K562 (cell line): ENCODE measurements around the gene RXFP1. TPM values are rescaled to one million over a fixed set of nuclear protein-coding genes. Genes with fewer than 3 reads are reported as not detected.

ENCODE experiments used
- ATAC-seq: fragments of 200-7000 bp; cut with Tn5 transposase; 3 replicates; pipeline ENCODE4 v1.9.1; 2020; ENCODE audit warnings: moderate library complexity
- BruUV-seq: library from RNA; stranded (reverse); fragments of 400-500 nt; replicated peaks from 2 replicates; lab custom pipeline; 2021; lab: Mats Ljungman, UMichigan
- CTCF ChIA-PET: fragments of 300-600 bp; formaldehyde crosslinking; extraction: SDS; loops from one replicate; lab custom pipeline; 2021; ENCODE audit warnings: low intra/inter-chr PET ratio; lab: Yijun Ruan, JAX
- POLR2A ChIA-PET: fragments of 300-600, 350-650 bp; sonication (Branson Sonifier 250); formaldehyde crosslinking; extraction: SDS; loops from one replicate; lab custom pipeline; 2021; ENCODE audit warnings: antibody characterized with exemption, inconsistent platforms; lab: Yijun Ruan, JAX
- DNase-seq, 4 experiments: peaks; one replicate each; pipeline versions ENCODE4 v3.0.0 to v3.0.0-alpha.2; 2011 to 2018; ENCODE audit warnings: low spot score in 3 of 4, mixed read lengths in 3 of 4; ENCODE audit errors: extremely low read depth in 1 of 4
- FAIRE-seq: peaks from 2 replicates; lab custom pipeline; 2011; peaks lifted over from hg19 to GRCh38; lab: Jason Lieb, UNC
- H2AFZ ChIP-seq: 2 replicates; pipeline ENCODE4 v1.6.0; 2011; ENCODE audit warnings: low read depth, low read length, control low read depth, inconsistent platforms
- H3K27ac ChIP-seq: fragments of 200-600 bp; 3 replicates; pipeline ENCODE4 v1.8.0; 2011; ENCODE audit warnings: low read depth, mild to moderate bottlenecking, control low read depth, inconsistent platforms, low read length, moderate library complexity, mixed read lengths; ENCODE audit errors: extremely low read depth
- H3K27me3 ChIP-seq, 2 experiments: fragments of 300-600 bp in 1 of 2; 2 replicates in 1 of 2; 3 replicates in 1 of 2; pipeline versions ENCODE4 v1.6.0 to v1.8.0; 2011; ENCODE audit warnings: inconsistent platforms in 2 of 2, low read length in 2 of 2, mild to moderate bottlenecking in 1 of 2, mixed read lengths in 1 of 2, moderate library complexity in 1 of 2; ENCODE audit not compliant: control insufficient read depth in 2 of 2, insufficient read depth in 2 of 2
- H3K36me3 ChIP-seq: fragments of 300-600 bp; 3 replicates; pipeline ENCODE4 v1.8.0; 2011; ENCODE audit warnings: mild to moderate bottlenecking, low read length, inconsistent platforms; ENCODE audit not compliant: control insufficient read depth, insufficient read depth
- H3K4me1 ChIP-seq, 2 experiments: fragments of 200-600 bp in 1 of 2; replicated peaks in 1 of 2; 2 replicates in 1 of 2; 3 replicates in 1 of 2; pipeline versions ENCODE4 v1.5.1 to v1.8.0; 2011; ENCODE audit warnings: inconsistent platforms in 2 of 2, low read length in 2 of 2, mild to moderate bottlenecking in 1 of 2, mixed read lengths in 1 of 2, moderate library complexity in 1 of 2; ENCODE audit not compliant: control insufficient read depth in 2 of 2, insufficient read depth in 2 of 2
- H3K4me2 ChIP-seq: 2 replicates; pipeline ENCODE4 v1.6.1; 2011; ENCODE audit warnings: low read length, control low read depth, inconsistent platforms, mixed read lengths; ENCODE audit not compliant: insufficient read depth
- H3K4me3 ChIP-seq: fragments of 200-600 bp; sonication (generic), shearing (Covaris generic); 2 replicates; pipeline ENCODE4 v1.5.1; 2016; ENCODE audit warnings: control low read depth, inconsistent platforms
- H3K79me2 ChIP-seq: fragments of 200-600 bp; 3 replicates; pipeline ENCODE4 v1.8.0; 2011; ENCODE audit warnings: low read length, inconsistent platforms; ENCODE audit not compliant: control insufficient read depth, insufficient read depth
- H3K9ac ChIP-seq, 2 experiments: 2 replicates each; pipeline versions ENCODE4 v1.6.0 to v1.6.1; 2011; ENCODE audit warnings: low read depth in 2 of 2, low read length in 2 of 2, control low read depth in 1 of 2, inconsistent platforms in 1 of 2, mild to moderate bottlenecking in 1 of 2, mixed read lengths in 1 of 2; ENCODE audit not compliant: insufficient read depth in 1 of 2
- H3K9me1 ChIP-seq: one replicate; pipeline ENCODE4 v1.6.0; 2011; ENCODE audit warnings: inconsistent platforms, mild to moderate bottlenecking, low read length, moderate library complexity; ENCODE audit not compliant: control insufficient read depth, insufficient read depth
- H3K9me3 ChIP-seq: replicated peaks from 2 replicates; pipeline ENCODE4 v1.5.1; 2011; ENCODE audit warnings: low read depth, low read length, inconsistent platforms; ENCODE audit not compliant: control insufficient read depth, insufficient read depth
- H4K20me1 ChIP-seq: replicated peaks from 2 replicates; pipeline ENCODE4 v1.6.1; 2011; ENCODE audit warnings: low read length, inconsistent platforms, mixed read lengths; ENCODE audit not compliant: control insufficient read depth, insufficient read depth
- ARID1B ChIP-seq: fragments of 450-650 bp; IDR thresholded peaks from 2 replicates; pipeline ENCODE4 v1.6.1; 2016; ENCODE audit warnings: antibody characterized with exemption, mild to moderate bottlenecking, inconsistent platforms
- CHD4 ChIP-seq: fragments of 200-600 bp; sonication (generic); IDR thresholded peaks from 3 replicates; pipeline ENCODE4 v1.6.1; 2012; ENCODE audit warnings: low read depth, mild to moderate bottlenecking, mixed read lengths, low read length, inconsistent platforms; ENCODE audit not compliant: insufficient read depth, insufficient replicate concordance, poor library complexity, severe bottlenecking
- KAT7 ChIP-seq: sonication (generic); formaldehyde crosslinking; IDR thresholded peaks from 2 replicates; pipeline ENCODE4 v1.8.0; 2022; ENCODE audit warnings: missing genetic modification reagents, mild to moderate bottlenecking, borderline replicate concordance
- PML ChIP-seq: IDR thresholded peaks from 2 replicates; pipeline ENCODE4 v1.6.1; 2012; ENCODE audit warnings: low read length, inconsistent platforms
- SNIP1 ChIP-seq: fragments of 450-650 bp; IDR thresholded peaks from 2 replicates; pipeline ENCODE4 v1.7.1; 2017; ENCODE audit warnings: low read depth, mild to moderate bottlenecking
- SRF ChIP-seq, 2 experiments: fragments of 250-450, 450-650 bp in 1 of 2; sonication (Bioruptor Pico) in 1 of 2; sonication (generic) in 1 of 2; formaldehyde crosslinking; IDR thresholded peaks; 2 replicates each; pipeline versions ENCODE4 v1.5.0 to v1.5.1; 2020 to 2022; ENCODE audit warnings: mild to moderate bottlenecking in 1 of 2, missing genetic modification reagents in 1 of 2
- STAT5B ChIP-seq: fragments of 250-450 bp; sonication (Bioruptor Pico); IDR thresholded peaks from 2 replicates; pipeline ENCODE4 v1.8.0; 2021; ENCODE audit warnings: mild to moderate bottlenecking, inconsistent platforms
- TBL1XR1 ChIP-seq, 2 experiments: IDR thresholded peaks; 2 replicates each; pipeline ENCODE4 v1.6.1; 2012; ENCODE audit warnings: improper control_type of control experiment in 2 of 2, low read length in 2 of 2, mild to moderate bottlenecking in 1 of 2
- YBX1 ChIP-seq: fragments of 450-650 bp; IDR thresholded peaks from 2 replicates; pipeline ENCODE4 v1.7.1; 2016; ENCODE audit warnings: mild to moderate bottlenecking
- ZC3H4 ChIP-seq: sonication (generic); formaldehyde crosslinking; IDR thresholded peaks from 2 replicates; pipeline ENCODE4 v1.9.0; 2021; ENCODE audit warnings: missing genetic modification reagents, borderline replicate concordance
- ZNF212 ChIP-seq: fragments of 450-650 bp; formaldehyde crosslinking; IDR thresholded peaks from 2 replicates; pipeline ENCODE4 v1.4.0; 2020; ENCODE audit warnings: mild to moderate bottlenecking
- ZNF766 ChIP-seq: fragments of 200-800 bp; sonication (Bioruptor generic); conservative IDR thresholded peaks from 2 replicates; pipeline ENCODE4 v1.6.1; 2016; ENCODE audit warnings: missing genetic modification characterization, missing compliant biosample characterization
- ZNF785 ChIP-seq: fragments of 250-450 bp; sonication (Bioruptor Pico); IDR thresholded peaks from 2 replicates; pipeline ENCODE4 v1.4.0; 2020; ENCODE audit warnings: mild to moderate bottlenecking
- WGBS: fragments of 100-300 bp; shearing (Covaris generic); methylation state at CpG from one replicate; pipeline ENCODE4 v1.1.6; 2016; ENCODE audit warnings: low coverage, mixed read lengths; ENCODE audit not compliant: insufficient coverage; ENCODE audit errors: missing lambda C conversion rate; 5-methylcytosine and 5-hydroxymethylcytosine counted together
- in situ Hi-C: fragments of 300-500 bp; cut with MboI; formaldehyde crosslinking; loops from 4 replicates; pipeline ENCODE4 v1.15.0; 2018; ENCODE audit warnings: inconsistent platforms, mixed read lengths
- intact Hi-C: fragments of 100-400 bp; cut with micrococcal nuclease; formaldehyde crosslinking; loops from 2 replicates; pipeline ENCODE4 v1.14.2; 2022
- polyA plus RNA-seq, 8 experiments: library from polyadenylated mRNA; depleted of rRNA in 4 of 8; stranded (reverse) in 5 of 8; unstranded in 3 of 8; fragments of >200 nt; fragmentation: Nextera tagmentation in 2 of 8; fragmentation: Illumina TruSeq in 1 of 8; extraction: Ambion mirVana in 2 of 8; extraction: Trizol in 1 of 8; gene quantifications; 2 replicates each; pipeline versions ENCODE4 v1.2.1 to v1.2.3, GENCODE V29; 2011 to 2014; ENCODE audit warnings: inconsistent platforms in 1 of 8, missing spikeins in 1 of 8
- total RNA-seq, 7 experiments: library from RNA; depleted of rRNA in 6 of 7; stranded (reverse); fragments of >200 nt in 6 of 7; fragmentation: Illumina TruSeq in 2 of 7; extraction: Trizol in 2 of 7; gene quantifications; 2 replicates each; pipeline versions ENCODE4 v1.2.1 to v1.2.3, GENCODE V29; 2011 to 2021; ENCODE audit warnings: low replicate concordance in 1 of 7
- TF ChIP-seq, protein P1 (sequence below): fragments of 250-450 bp; sonication (Bioruptor Pico); IDR thresholded peaks from 2 replicates; pipeline ENCODE4 v1.5.0; 2021
- TF ChIP-seq, protein P2 (sequence below): fragments of 250-450 bp; sonication (Bioruptor Pico); IDR thresholded peaks from 2 replicates; pipeline ENCODE4 v1.8.0; 2022; ENCODE audit warnings: inconsistent platforms, mild to moderate bottlenecking, moderate library complexity, borderline replicate concordance
- TF ChIP-seq, protein P3 (sequence below): fragments of 250-450 bp; sonication (Bioruptor Pico); IDR thresholded peaks from 2 replicates; pipeline ENCODE4 v1.8.0; 2022; ENCODE audit warnings: inconsistent platforms

Gene RXFP1
- total and polyA plus RNA-seq, 9 of the 15 experiments (the other 6 are each of a cell fraction or from before 2014, with no cell fraction given): 0.03 to 0.06 (median 0.04) TPM; not detected in 6

DNA sequence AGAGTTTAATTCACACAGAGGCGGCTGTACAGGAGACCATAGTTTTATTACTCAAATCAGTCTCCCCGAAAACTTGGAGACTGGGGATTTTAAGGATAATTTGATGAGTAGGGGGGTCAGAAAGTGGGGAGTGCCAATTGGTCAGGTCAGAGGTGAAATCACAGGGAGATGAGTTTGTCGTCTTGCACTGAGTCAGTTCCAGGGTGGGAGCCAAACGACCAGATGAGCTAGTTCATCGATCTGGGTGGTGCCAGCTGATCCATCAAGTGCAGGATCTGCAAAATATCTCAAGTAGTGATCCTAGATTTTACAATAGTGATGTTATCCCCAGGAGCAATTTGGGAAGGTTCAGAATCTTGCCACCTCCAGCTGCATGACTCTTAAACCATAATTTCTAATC lies 154.4 kb downstream of the RXFP1 start (continued):
- TF ChIP-seq SRF (CRISPR knock-in tag; IDR thresholded peaks at IDR 0.05): no peak
- TF ChIP-seq, protein P1, sequence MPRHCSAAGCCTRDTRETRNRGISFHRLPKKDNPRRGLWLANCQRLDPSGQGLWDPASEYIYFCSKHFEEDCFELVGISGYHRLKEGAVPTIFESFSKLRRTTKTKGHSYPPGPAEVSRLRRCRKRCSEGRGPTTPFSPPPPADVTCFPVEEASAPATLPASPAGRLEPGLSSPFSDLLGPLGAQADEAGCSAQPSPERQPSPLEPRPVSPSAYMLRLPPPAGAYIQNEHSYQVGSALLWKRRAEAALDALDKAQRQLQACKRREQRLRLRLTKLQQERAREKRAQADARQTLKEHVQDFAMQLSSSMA (CRISPR knock-in tag): no peak
- TF ChIP-seq, protein P2, sequence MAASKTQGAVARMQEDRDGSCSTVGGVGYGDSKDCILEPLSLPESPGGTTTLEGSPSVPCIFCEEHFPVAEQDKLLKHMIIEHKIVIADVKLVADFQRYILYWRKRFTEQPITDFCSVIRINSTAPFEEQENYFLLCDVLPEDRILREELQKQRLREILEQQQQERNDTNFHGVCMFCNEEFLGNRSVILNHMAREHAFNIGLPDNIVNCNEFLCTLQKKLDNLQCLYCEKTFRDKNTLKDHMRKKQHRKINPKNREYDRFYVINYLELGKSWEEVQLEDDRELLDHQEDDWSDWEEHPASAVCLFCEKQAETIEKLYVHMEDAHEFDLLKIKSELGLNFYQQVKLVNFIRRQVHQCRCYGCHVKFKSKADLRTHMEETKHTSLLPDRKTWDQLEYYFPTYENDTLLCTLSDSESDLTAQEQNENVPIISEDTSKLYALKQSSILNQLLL: no peak
- TF ChIP-seq YBX1: no peak
- TF ChIP-seq ZNF785 (CRISPR knock-in tag): no peak

DNA sequence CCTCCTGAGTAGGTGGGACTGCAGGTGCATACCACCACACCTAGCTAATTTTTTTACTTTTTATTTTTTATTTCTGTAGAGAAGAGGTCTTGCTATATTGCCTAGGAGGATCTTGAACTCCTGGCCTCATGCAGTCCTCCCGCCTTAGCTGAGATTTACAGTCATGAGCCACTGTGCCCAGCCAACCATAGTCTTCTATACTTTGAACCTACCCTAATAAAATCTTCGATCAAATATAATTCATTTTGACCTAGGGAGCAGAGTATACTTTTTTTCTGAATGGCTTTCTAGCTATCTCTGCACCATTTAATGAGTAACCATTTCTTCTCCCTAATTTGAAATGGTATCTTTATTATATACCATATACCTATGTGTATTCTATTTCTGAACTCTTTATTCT lies 157.1 kb downstream of the RXFP1 start:
- intact Hi-C loops: no loop called here

More for the DNA sequence above, 157.1 kb downstream of the RXFP1 start:
- Histone ChIP-seq H3K4me3 (no peak overlapping the region), H2AFZ (no peak overlapping the region), H3K9me3 (no peaks in the 10 kb centered on the region), H3K79me2 (peaks cover 5% of the 10 kb centered on the region), H3K36me3 (no peaks in the 10 kb centered on the region), H4K20me1 (no peaks in the 10 kb centered on the region), H3K4me1 (peaks cover 0 to 2% of the 10 kb centered on the region in 2 experiments; a peak in 1 of 5 replicates), H3K9ac (no peak overlapping the region), H3K27me3 (no peaks in the 10 kb centered on the region), H3K4me2 (no peak overlapping the region)
- in situ Hi-C loops: no loop called here
- DNase-seq (no peak), FAIRE-seq (no peak), ATAC-seq (no peak)
- WGBS: 90% methylated on average over 2 of the region's 2 CpGs
- ChIA-PET POLR2A (no interaction called here), CTCF (no interaction called here)
- no TSS peak for BruUV-seq
- no peak for TF ChIP-seq TBL1XR1 (IDR thresholded peaks at IDR 0.05; ENCODE audit: low read length in 2 of 2)
- no peak for TF ChIP-seq ZNF212 (CRISPR knock-in tag)
- no peak for TF ChIP-seq STAT5B (CRISPR knock-in tag)
- TF ChIP-seq PML: no peak
- no peak for TF ChIP-seq CHD4
- no peak for TF ChIP-seq ARID1B
- no peak for TF ChIP-seq SNIP1
- TF ChIP-seq KAT7: no peak
- TF ChIP-seq ZNF766: no peak
- TF ChIP-seq ZC3H4: no peak
- TF ChIP-seq, protein P3, sequence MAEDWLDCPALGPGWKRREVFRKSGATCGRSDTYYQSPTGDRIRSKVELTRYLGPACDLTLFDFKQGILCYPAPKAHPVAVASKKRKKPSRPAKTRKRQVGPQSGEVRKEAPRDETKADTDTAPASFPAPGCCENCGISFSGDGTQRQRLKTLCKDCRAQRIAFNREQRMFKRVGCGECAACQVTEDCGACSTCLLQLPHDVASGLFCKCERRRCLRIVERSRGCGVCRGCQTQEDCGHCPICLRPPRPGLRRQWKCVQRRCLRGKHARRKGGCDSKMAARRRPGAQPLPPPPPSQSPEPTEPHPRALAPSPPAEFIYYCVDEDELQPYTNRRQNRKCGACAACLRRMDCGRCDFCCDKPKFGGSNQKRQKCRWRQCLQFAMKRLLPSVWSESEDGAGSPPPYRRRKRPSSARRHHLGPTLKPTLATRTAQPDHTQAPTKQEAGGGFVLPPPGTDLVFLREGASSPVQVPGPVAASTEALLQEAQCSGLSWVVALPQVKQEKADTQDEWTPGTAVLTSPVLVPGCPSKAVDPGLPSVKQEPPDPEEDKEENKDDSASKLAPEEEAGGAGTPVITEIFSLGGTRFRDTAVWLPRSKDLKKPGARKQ (CRISPR knock-in tag): no peak
- TF ChIP-seq, all 486 proteins: peak for 0
- no peaks in the 10 kb centered on the region for H3K9me1 ChIP-seq
- no peak overlapping the region for H3K27ac ChIP-seq
